ENCODE results near the gene NOTO.

DNA sequence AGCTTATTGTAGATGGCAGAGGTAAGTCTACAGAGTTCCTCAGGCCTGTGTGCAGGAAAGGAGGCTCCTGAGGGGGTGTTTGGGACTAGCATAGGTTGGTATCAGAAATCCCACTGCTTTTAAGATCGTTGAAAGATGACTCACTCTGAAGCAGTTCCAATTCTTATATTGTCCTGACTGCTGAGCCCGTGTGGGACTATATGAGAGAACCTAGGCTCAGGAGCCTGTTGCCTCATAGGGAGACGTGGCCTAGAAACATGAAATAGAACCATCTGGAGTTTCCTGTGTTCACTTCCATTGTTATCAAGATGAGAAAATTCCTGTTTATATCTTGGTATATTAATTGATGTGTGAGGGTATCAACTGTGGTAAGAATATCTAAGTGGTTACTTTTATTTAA lies 37.4 kb downstream of the NOTO start:
- TF ChIP-seq CTCF (conservative IDR thresholded peaks at IDR 0.05; ENCODE audit: low read depth, low read length) (no peak), EZH2 (IDR thresholded peaks at IDR 0.05; ENCODE audit: borderline replicate concordance, low read depth, low read length, poor library complexity, severe bottlenecking) (no peak)
